ENCODE results near the gene PTPRM.

GRCh38 chr18:7750966-7751365 lies 183.8 kb downstream of the PTPRM start:
- no peak for TF ChIP-seq CTCF (IDR thresholded peaks at IDR 0.05)
- TF ChIP-seq POLR2AphosphoS5 (IDR thresholded peaks at IDR 0.05): no peak
- TF ChIP-seq POLR2A (IDR thresholded peaks at IDR 0.05): no peak
- no peak for TF ChIP-seq EP300 (IDR thresholded peaks at IDR 0.05)

Data from gastroesophageal sphincter (tissue), 3 donors.